Heart left ventricle (tissue), 13 donors: Measurements from ENCODE around the gene UGT1A7.

ENCODE experiments used
- POLR2A ChIP-seq, 2 donors: fragments of 450-650 bp; IDR thresholded peaks; one replicate each; pipeline ENCODE4 v1.6.1; 2017; ENCODE audit warnings: antibody characterized with exemption in 2 of 2, mild to moderate bottlenecking in 2 of 2, moderate library complexity in 2 of 2
- TF ChIP-seq, protein P1 (sequence below), 12 donors: fragments of 200-600 bp; sonication (generic) in 4 of 12; IDR thresholded peaks; one replicate each; pipeline versions ENCODE4 v1.5.0 to v1.8.0; 2018 to 2022; ENCODE audit warnings: antibody characterized with exemption in 12 of 12, mild to moderate bottlenecking in 5 of 12
- donor health status: ischemic (EF 13 %, LVEDD 7.1; RV severe dilation, severe dysfunction).
- donor health status: DM: no; HTN: yes; CAD: no.
- donor health status: DM: no; HTN: no; CAD: no.
- donor health status: ischemic (EF 25% LVEDD 6.9; RV normal size, moderate dysfunction).
- donor health status: ischemic (EF 25% LVEDD 5.7; RV mildly dilated, moderate dysfunction).
- donor health status: ischemic (EF 35%, LVEDD 5.7; RV mildly dilated, moderate dysfunction).
- donor health status: nonischemic (EF 11% LVEDD 7.7; RV severe dilation, severe dysfunction).
- donor health status: DM: yes; HTN: yes; CAD: no.
- donor health status: PGD.
- donor health status: ischemic (EF 29% LVEDD 5.4; RV normal size, mild dysfunction).
- donor health status: nonischemic (EF 23%, LVEDD 6.1; RV moderate dilation, normal function).

DNA sequence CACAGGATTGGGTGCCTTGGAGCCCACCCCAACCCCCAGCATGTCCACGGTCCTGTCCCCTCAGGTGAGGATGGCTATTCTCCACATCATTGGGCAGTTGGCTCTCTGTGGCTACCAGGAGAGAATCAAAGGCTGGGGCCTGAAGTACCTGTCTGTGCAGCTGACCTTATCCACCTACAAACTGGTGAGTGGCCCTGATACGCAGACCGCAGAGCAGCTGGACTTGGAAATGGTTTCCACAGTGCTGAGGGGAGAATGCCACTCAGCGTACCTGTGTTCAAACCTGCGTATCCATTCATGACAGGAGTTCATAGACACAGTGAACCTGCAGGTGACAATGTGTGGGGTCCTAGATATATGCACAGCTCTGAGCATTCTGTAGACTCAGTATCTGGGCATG lies 118.0 kb downstream of the UGT1A7 start:
- TF ChIP-seq, protein P1, sequence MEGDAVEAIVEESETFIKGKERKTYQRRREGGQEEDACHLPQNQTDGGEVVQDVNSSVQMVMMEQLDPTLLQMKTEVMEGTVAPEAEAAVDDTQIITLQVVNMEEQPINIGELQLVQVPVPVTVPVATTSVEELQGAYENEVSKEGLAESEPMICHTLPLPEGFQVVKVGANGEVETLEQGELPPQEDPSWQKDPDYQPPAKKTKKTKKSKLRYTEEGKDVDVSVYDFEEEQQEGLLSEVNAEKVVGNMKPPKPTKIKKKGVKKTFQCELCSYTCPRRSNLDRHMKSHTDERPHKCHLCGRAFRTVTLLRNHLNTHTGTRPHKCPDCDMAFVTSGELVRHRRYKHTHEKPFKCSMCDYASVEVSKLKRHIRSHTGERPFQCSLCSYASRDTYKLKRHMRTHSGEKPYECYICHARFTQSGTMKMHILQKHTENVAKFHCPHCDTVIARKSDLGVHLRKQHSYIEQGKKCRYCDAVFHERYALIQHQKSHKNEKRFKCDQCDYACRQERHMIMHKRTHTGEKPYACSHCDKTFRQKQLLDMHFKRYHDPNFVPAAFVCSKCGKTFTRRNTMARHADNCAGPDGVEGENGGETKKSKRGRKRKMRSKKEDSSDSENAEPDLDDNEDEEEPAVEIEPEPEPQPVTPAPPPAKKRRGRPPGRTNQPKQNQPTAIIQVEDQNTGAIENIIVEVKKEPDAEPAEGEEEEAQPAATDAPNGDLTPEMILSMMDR (IDR thresholded peaks at IDR 0.05), result no peak
- TF ChIP-seq POLR2A (IDR thresholded peaks at IDR 0.05), result no peak
